SKM-1 treated with dmso at 0.1 percent for 144 hours (cell line): Measurements from ENCODE around the gene MACC1.
A peak's percentile ranks its signal among the peaks of the same experiment; 100 is the strongest.

ENCODE experiments used
- DNase-seq: peaks from one replicate; lab custom pipeline; 2025; ENCODE audit not compliant: unreplicated experiment; lab: John Stamatoyannopoulos, UW

Gene MACC1

GRCh38 chr7:20232848-20233247 lies 15.7 kb upstream of the MACC1 start:
- no peak for DNase-seq

DNA sequence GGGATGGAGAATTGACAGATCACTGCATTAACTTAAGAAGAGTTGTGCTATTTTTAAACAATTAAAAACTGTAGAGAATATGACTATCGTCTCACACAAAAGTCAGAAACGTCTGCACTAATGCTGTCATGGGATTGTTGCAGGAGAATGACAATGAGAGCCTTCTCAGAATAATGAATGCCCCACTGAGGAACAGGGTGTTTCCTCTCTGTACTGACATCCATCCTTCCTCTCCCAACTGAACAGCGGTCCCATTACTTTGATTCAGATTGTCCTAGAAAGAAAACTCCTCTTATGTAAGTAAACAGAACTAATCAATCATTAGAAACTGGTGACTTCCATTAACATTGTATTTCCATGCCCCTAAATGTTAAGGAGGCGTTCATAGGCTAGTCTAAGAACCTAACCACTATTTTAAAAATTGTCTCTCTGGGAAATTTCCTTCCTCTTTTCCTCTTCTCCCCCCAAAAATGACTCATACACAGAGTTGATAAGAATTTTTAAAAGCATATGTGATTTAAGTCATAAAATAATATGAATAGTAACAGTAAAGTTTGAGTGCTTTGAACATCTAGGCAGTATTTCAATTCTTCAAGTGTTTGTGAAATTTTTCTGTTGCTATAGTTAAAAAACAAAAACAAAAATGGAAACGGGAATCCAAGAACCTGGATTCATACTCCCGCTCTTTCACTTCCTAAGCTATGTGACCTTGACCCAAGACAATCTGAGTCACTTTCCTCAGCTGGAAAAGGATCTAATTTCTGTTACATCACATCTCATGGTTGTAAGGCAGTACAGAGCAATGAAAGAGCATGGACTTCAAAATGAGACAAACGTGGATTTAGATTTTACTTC lies 12.7 kb upstream of the MACC1 start:
- DNase-seq, result no peak

DNA sequence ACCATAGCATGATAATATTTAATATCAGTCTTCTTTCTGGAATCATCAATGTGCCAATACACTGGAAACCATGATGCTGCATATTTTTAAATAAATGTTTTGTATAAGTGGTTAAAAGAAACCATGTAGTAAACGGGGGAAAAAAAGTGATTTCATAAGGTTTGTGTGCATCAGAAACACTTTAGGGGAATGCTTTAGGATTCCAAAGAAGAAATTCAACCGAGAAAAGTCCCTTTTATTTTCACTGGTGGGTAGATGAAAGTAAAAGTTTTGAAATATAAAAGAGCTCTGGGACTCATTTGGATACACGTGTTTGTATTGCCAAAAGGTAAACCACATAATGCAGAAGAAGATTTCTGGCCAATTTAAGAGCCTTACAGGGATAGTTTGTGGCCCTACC lies 11.9 kb upstream of the MACC1 start:
- DNase-seq, result no peak

- no peak for DNase-seq
These were observed 11.5 kb upstream of the MACC1 start for GRCh38 chr7:20228654-20229053.

GRCh38 chr7:20227291-20227795 lies 10.2 kb upstream of the MACC1 start:
- DNase-seq, result no peak

- no peak for DNase-seq
These were observed 9.7 kb upstream of the MACC1 start for GRCh38 chr7:20226860-20227259.

DNA sequence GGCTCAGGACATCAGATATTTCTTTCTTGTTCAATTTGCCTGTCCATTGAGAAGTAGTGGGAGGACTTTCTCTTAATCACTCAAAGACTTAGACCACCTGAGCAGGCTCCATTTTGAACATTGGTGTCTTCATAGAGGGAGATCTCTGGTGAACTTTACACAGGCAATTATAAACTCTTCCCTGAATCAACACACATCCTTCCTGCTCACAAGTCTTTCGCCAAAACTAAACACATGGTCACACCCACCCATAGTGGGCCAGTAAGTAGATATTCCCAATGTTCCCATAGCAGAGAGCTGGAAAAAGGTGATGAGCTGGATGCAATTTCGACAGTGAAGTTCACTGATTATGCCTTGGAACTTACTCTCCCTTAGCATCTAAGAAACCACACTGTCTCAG lies 8.2 kb upstream of the MACC1 start:
- DNase-seq, result no peak

GRCh38 chr7:20224025-20224424 lies 6.8 kb upstream of the MACC1 start:
- no peak for DNase-seq

DNA sequence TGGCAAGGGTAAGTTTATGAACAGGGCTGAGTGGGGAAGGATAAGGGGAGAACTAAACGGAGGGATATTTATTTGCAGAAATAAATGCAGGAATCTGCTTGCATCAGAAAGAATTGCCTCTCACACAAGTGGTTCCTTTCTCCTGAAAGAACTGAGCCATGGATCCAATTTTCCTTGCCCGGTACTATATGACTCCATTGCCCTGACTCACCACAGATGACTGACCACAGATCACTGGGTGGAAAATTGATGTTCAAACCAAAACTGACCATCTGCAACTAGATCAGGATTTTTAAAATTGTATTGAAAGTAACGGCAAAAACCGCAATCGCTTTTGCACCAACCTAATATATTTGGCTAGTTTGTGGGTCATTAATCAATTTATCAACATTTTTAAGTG lies 6.2 kb upstream of the MACC1 start:
- DNase-seq, result no peak

DNA sequence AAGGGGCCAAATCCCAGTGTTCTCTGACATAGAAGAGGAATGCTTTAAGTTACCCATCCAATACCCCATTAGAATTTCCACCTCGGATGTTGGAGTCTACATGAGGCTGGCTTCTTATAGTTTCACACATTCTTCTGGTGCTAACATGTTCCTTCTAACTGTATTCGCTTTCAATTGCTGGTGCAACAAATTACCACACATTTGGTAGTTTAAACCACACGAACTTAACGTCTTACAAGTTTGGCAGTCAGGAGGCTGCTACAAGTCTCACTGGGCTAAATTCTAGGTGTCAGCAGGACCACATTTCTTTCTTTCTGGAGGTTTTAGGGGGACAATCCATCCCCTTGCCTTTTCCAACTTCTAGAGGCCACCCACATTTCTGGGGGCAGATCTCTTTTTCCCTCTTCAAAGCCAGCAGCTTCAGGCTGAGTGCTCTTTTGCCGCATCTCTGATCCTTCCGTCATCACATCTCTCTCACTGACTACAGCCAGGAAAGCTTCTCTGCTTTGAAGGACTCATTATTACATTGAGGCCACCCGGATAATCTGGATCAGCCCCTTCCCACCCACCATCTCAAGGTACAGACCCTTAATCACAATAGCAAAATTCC lies 5.1 kb upstream of the MACC1 start:
- no peak for DNase-seq

- peak; percentile 16 for DNase-seq
These were observed 3.9 kb upstream of the MACC1 start for GRCh38 chr7:20220921-20221547.

DNA sequence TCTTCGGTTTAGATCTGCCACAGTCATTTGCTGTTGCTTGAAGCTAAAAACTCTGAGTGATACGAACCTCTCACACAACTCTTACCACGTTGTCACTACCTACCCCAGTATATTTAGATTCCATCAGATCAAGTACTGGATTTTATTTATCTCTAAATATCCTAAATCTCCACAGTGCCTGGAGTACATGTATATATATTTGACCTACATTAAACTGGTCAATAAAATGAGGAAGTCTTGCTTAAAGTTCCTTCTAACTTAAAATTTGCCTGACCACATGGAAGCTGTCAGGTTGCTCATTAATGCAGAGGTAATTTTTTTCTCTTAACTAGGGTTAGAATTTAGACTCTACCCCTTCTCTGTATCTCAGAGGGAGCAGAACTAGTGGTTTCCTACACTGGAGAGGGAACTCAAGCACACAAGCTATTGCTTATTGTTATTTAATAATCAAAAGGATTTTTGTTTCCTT lies 3.1 kb upstream of the MACC1 start:
- peak; percentile 63 for DNase-seq

DNA sequence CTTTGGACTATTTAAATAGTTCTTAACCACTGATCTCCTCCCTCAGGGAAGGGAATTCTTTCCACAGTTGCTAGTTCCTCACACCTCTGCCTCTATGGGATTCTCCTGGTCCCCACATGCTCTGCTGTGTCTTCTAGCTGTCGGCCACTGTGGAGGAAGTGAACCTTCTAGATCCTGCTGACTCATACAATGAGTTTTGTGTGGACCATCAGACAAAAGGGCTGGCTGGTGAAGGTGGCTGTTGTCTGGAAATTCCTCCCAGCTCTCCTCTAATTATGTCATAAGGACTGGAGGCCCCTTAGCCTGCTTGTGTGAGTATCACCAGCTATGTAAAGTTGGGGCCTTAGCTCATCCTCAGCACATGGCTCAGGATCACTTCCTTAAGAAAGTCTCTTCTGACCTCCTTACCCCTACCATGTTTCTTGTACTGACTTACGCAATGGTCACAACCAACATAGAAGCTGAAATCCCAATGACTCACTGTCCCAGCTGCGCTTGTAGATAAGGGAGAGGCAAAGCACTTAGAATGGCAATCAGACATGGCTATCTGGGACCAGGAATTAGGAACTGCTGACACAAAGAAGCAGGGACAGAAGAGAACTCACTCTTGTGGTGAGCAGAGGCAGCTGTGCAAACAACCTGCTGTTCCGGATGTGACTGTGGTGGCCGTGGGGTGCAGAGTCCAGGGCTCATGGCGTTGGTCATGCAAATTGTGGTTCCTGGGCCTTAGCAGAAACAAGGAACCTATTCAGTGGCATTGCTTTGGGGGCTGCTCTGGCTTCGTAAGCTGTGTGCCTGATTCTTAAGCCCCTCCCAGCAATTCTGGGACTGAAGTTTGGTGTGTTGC lies 2.5 kb upstream of the MACC1 start:
- peak; percentile 99 for DNase-seq

DNA sequence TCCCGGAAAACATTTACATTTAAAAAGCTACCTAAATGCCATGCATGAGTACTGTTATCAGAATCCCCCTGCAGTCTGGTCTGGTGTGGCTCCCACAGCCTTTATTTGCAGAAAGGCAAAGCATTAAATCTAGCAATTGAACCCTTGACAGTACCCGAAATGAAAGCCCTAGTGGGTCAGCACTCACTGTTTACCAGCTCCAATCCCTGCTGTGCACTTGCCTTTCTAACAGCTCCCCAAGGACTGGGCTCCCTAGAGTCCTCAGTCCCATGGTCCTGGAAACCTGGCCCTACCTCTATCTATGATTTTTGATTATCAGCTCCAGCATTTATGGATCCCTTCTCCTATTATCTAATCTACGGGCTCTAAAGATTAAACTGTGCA lies 1.9 kb upstream of the MACC1 start:
- DNase-seq, result no peak

DNA sequence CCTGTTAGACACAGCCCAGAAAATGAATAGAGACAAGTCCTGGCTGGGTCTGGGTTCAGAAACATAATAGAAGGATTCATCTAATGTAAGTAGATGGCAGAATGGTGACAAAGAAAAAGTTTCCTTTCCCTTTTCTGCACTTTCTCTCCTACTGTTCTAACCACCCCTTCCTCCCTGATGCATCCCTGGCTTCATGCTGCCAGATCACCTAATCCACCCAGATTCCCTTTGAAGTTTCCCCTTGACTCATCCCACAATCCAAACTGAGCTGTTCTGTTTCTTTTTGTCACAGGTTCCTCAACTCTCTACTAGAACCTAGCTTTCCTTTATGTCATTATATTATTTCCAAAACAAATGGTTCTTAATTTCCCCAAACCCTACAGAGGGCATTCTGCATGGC lies 1.1 kb upstream of the MACC1 start:
- DNase-seq, result no peak

- no peak for DNase-seq
These were observed 663 bp downstream of the MACC1 start for GRCh38 chr7:20216406-20217036.

DNA sequence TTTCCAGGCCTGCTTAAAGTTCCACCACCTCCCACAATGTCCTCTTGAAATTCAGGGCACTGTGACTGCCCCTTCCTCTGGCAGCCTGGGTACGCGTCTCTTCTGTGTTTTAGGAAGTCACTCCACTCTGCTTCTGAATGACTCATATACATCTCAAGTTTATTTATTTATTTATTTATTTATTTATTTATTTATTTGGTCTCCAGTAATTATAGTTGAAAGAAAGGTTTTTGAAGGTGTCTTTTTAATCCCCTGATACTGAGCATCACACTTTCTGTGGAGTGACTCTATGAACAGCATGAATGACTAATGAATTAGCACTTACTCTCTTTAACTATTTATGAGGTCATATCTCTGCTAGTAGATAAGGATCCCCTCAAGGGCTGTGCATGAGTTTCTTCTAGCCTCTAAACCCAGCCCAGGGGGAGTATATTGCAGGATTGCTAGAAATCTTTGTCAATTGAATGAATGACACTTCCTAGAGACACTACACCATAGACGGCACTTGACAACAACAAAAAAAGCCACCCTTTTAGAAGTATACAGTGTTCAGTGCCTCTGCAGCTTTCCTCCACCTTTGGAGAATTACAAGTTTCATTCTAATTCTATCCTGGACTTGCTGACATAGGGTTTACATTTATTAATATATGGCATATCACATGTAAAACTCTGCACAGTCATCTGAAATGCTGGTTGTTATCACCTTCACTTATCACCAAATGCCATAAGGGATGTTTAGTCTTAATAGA lies 2.1 kb downstream of the MACC1 start:
- no peak for DNase-seq

GRCh38 chr7:20214132-20214531 lies 3.1 kb downstream of the MACC1 start:
- DNase-seq, result no peak

- DNase-seq, result no peak
These were observed 3.8 kb downstream of the MACC1 start for GRCh38 chr7:20213378-20213777.

GRCh38 chr7:20211376-20211775 lies 5.8 kb downstream of the MACC1 start:
- no peak for DNase-seq
